ENCODE data around the gene ALG14.

GRCh38 chr1:95080879-95081278 lies 8.1 kb upstream of the ALG14 start:
- TF ChIP-seq POLR2AphosphoS5 (IDR thresholded peaks at IDR 0.05) (no peak), CTCF (IDR thresholded peaks at IDR 0.05) (no peak), EP300 (IDR thresholded peaks at IDR 0.05) (no peak), POLR2A (IDR thresholded peaks at IDR 0.05) (no peak)
